GM23338 (cell line): ENCODE measurements around the gene BCL2.

Experiments
- CREB1 ChIP-seq: fragments of 250-450 bp; sonication (Bioruptor Pico); IDR thresholded peaks from 2 replicates; pipeline ENCODE4 v1.5.0; 2020; ENCODE audit warnings: low read depth, mild to moderate bottlenecking, moderate library complexity
- CTCF ChIP-seq, 2 experiments: fragments of 200-600 bp in 1 of 2; sonication (generic) in 1 of 2; conservative IDR thresholded peaks; 2 replicates each; pipeline versions ENCODE4 v1.5.1 to v1.6.1; 2016 to 2017; ENCODE audit warnings: antibody characterized with exemption in 2 of 2, low read depth in 2 of 2, mild to moderate bottlenecking in 2 of 2, moderate library complexity in 1 of 2
- EZH2 ChIP-seq: fragments of 200-600 bp; sonication (generic); IDR thresholded peaks from one replicate; pipeline ENCODE4 v1.8.0; 2017; ENCODE audit warnings: antibody characterized with exemption, mild to moderate bottlenecking, low read depth; ENCODE audit not compliant: unreplicated experiment
- EZH2phosphoT487 ChIP-seq: fragments of 200-600 bp; sonication (generic); IDR thresholded peaks from one replicate; pipeline ENCODE4 v1.8.1; 2018; ENCODE audit warnings: antibody characterized with exemption; ENCODE audit not compliant: unreplicated experiment

- TF ChIP-seq EZH2: no peak
- TF ChIP-seq CTCF (conservative IDR thresholded peaks at IDR 0.05; ENCODE audit: low read depth in 2 of 2): no peak
- no peak for TF ChIP-seq CREB1 (CRISPR knock-in tag)
- TF ChIP-seq EZH2phosphoT487: no peak
These were observed 110.9 kb downstream of the BCL2 start for GRCh38 chr18:63208676-63209075.
